Bronchial epithelial cell (primary cell): ENCODE data around the gene HOXA3. TPM values are rescaled to one million over a fixed set of nuclear protein-coding genes. Genes with fewer than 3 reads are reported as not detected.
A peak's percentile ranks its signal among the peaks of the same experiment; 100 is the strongest.

Source experiments
- DNase-seq: peaks from one replicate; pipeline ENCODE4 v3.0.0-alpha.2; 2010; ENCODE audit warnings: low read depth
- FAIRE-seq: peaks from 2 replicates; lab custom pipeline; 2011; peaks lifted over from hg19 to GRCh38; lab: Jason Lieb, UNC
- H3K27me3 ChIP-seq: 2 replicates; pipeline ENCODE4 v1.5.1; 2011; ENCODE audit warnings: low read length; ENCODE audit not compliant: control insufficient read depth, insufficient read depth
- H3K36me3 ChIP-seq: 2 replicates; pipeline ENCODE4 v1.5.1; 2011; ENCODE audit warnings: low read length; ENCODE audit not compliant: control insufficient read depth, insufficient read depth
- H3K4me3 ChIP-seq: 2 replicates; pipeline ENCODE4 v1.5.1; 2011; ENCODE audit warnings: mild to moderate bottlenecking, low read depth, low read length, control low read depth
- CTCF ChIP-seq: IDR thresholded peaks from 2 replicates; pipeline ENCODE4 v1.5.1; 2011; ENCODE audit warnings: mild to moderate bottlenecking, moderate library complexity, low read length, control low read depth, inconsistent platforms; ENCODE audit not compliant: insufficient read depth, severe bottlenecking
- total RNA-seq: library from RNA; depleted of rRNA; stranded (reverse); fragments of >200 nt; gene quantifications from 2 replicates; pipeline ENCODE4 v1.2.1, GENCODE V29; 2014

HOXA3 gene
- total RNA-seq, 1 donor from 2014 or later, result not detected

GRCh38 chr7:27185854-27186667 lies 33.7 kb upstream of the HOXA3 start:
- DNase-seq (no peak), FAIRE-seq (no peak)
- Histone ChIP-seq H3K4me3 (no peak overlapping the region), H3K27me3 (peaks cover 84% of the 10 kb centered on the region), H3K36me3 (no peaks in the 10 kb centered on the region)
- no peak for TF ChIP-seq CTCF

DNA sequence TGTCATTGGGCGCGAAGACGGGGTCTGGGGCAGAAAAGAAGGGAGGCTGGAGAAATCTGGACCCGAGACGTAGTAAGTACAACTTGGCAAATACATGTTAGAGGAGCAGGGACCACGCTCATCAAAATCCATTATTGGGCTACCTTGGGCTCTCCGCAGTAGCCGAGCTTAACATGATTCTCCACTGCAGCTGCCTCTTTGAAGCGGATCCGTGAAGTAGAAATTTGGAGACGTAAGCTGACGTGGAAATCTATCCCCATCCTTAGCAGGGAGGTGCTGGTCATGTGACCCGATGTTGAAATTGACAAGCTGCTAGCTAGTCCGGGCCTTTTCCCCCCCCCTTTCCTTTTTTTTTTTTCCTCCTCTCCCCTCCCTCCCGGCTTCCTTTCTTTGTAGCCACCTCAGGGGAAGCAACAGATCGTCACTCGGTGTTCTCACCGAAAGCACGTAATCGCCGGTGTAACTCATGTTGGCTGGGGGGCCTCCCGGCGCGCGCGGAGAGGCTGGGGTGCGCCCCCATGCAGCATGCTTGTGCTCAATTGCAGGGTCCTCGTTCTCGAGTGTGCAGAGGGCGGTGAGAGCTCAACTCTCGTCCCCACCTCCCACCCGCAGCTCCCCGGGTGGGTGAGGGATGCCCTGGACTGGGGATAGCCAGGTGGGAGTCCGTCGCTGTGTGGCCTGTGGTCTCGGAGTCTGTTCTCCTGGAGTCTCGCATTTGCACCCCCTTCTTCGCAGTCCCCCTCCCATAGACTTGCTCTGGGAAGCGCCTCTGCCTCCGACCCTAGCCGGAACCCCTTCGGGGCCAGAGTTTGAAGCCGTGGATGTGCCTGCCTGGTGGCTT lies 32.9 kb upstream of the HOXA3 start, which contains the start of gene HOXA11:
TSS of gene HOXA11 (minus strand) at position 220 of the 841 bp plus-strand sequence. CDS start at position 132, 88 bp downstream.
- FAIRE-seq (no peak), DNase-seq (no peak)
- Histone ChIP-seq H3K4me3 (peak within 1 kb of the TSS; percentile 11), H3K36me3 (no peaks in the 10 kb centered on the region), H3K27me3 (peaks cover 82% of the 10 kb centered on the region)
- TF ChIP-seq CTCF, result no peak

DNA sequence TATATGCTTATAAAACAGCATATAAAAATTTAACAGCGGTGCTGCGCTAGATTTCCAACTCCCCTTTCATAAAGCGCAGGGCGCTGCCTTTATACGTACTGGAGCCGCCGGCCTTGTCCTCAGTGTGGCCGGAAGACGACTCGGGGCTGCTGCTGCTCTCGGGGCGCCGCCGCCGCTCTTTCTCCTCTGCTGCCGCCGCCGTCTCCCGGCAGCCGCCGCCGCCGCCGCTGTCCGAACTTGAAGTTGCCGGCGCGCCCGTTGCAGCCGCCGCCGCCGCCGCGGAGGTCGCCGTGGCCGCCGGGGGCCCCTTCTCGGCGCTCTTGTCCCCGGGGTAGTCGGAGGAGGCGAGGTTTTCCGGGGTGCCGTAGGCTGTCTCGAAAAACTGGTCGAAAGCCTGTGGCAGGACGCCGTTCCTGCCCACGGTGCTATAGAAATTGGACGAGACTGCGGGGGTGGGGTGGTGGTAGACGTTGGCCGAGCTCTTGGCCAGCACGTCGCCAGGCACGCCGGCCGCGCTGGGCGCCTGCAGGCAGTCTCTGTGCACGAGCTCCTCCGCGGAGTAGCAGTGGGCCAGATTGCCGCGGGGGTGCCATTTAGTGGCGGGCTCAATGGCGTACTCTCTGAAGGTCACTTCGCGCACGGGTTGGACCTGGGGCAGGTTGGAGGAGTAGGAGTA lies 32.1 kb upstream of the HOXA3 start:
- no peaks in the 10 kb centered on the region for H3K36me3 ChIP-seq

GRCh38 chr7:27183682-27184336 lies 31.4 kb upstream of the HOXA3 start:
- no peak overlapping the region for H3K4me3 ChIP-seq
- H3K27me3 ChIP-seq, result peaks cover 77% of the 10 kb centered on the region
- no peaks in the 10 kb centered on the region for H3K36me3 ChIP-seq
- no peak for DNase-seq
- no peak for FAIRE-seq
- no peak for TF ChIP-seq CTCF

More for the DNA sequence above, 32.1 kb upstream of the HOXA3 start:
- Histone ChIP-seq H3K27me3 (peaks cover 78% of the 10 kb centered on the region), H3K4me3 (peak overlapping the region; percentile 11)
- FAIRE-seq (no peak), DNase-seq (no peak)
- no peak for TF ChIP-seq CTCF
